Ovary (tissue), 3 donors: ENCODE data around the gene SLC25A33.

Experiments
- EP300 ChIP-seq: sonication (generic); formaldehyde crosslinking; IDR thresholded peaks from one replicate; pipeline ENCODE4 v1.6.1; 2017; ENCODE audit warnings: antibody characterized with exemption
- POLR2A ChIP-seq: fragments of 450-650 bp; IDR thresholded peaks from one replicate; pipeline ENCODE4 v1.6.1; 2017; ENCODE audit warnings: antibody characterized with exemption, mild to moderate bottlenecking, moderate library complexity
- TF ChIP-seq, protein P1 (sequence below), 3 donors: fragments of 450-650 bp in 2 of 3; fragments of 200-600 bp in 1 of 3; IDR thresholded peaks; one replicate each; pipeline versions ENCODE4 v1.5.1 to v1.8.0; 2016 to 2022; ENCODE audit warnings: antibody characterized with exemption in 3 of 3, mild to moderate bottlenecking in 1 of 3
- donor health status: DM: no; HTN: no; CAD: no.

DNA sequence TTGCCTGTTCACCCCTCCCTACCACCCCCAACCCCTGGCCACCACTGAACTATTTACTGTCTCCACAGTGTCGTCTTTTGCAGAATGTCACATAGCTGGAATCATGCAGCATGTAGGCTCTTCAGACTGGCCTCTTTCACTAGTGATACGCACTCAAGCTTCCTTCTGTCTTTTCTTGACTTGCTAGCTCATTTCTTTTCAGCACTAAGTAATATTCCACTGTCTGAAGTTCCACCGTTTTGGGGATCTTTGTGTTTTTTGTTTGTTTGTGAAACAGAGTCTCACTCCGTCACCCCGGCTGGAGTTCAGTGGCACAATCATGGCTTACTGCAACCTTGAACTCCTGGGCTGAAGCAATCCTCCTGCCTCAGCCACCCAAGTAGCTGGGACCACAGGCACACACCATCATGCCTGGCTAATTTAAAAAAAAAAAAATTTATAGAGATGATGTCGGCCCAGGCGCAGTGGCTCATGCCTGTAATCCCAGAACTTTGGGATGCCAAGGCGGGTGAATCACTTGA lies 43.4 kb upstream of the SLC25A33 start:
- TF ChIP-seq POLR2A: no peak
- TF ChIP-seq, protein P1, sequence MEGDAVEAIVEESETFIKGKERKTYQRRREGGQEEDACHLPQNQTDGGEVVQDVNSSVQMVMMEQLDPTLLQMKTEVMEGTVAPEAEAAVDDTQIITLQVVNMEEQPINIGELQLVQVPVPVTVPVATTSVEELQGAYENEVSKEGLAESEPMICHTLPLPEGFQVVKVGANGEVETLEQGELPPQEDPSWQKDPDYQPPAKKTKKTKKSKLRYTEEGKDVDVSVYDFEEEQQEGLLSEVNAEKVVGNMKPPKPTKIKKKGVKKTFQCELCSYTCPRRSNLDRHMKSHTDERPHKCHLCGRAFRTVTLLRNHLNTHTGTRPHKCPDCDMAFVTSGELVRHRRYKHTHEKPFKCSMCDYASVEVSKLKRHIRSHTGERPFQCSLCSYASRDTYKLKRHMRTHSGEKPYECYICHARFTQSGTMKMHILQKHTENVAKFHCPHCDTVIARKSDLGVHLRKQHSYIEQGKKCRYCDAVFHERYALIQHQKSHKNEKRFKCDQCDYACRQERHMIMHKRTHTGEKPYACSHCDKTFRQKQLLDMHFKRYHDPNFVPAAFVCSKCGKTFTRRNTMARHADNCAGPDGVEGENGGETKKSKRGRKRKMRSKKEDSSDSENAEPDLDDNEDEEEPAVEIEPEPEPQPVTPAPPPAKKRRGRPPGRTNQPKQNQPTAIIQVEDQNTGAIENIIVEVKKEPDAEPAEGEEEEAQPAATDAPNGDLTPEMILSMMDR (IDR thresholded peaks at IDR 0.05): no peak
- no peak for TF ChIP-seq EP300
